Measurements from ENCODE around the gene MED13L.
A peak's percentile ranks its signal among the peaks of the same experiment; 100 is the strongest.
"Not testable (repeated sequence)": the region's sequence is repeated elsewhere in the genome, so short reads cannot be mapped to it uniquely, and the experiment has no call there.

The MED13L gene

DNA sequence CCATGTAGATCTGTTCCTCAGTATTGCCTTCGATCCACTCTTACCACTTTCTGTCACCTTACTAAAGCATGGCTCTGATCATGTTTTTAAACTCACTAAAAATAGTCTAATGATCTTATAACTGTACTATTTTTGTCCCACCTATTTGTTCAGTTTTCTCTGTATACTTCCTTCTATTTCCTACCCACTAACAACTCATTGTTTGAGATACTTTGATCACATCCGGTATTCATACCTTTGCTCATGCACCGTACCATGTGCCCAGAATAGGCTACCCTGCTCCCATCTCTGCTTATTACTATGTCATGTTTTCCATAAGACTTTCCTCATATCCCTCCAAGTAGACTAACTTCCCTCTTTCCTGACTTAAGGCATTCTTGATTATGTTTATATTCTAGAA, 128.6 kb downstream of the MED13L start:
- DNase-seq = no peak

DNA sequence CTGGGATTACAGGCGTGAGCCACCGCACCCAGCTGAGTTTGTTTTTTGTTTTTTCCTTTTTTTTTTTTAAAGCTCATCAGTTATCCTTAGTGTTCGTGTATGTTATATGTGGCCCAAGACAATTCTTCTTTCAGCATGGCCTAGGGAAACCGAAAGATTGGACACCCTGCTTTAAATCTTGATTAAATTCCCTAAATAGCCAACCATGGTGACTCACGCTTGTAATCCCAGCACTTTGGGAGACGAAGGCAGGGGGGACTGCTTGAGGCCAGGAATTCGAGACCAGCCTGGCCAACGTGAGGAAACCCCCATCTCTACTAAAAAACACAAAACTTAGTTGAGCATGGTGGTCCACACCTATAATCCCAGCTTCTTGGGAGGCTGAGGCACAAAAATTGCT, 131.1 kb downstream of the MED13L start:
- DNase-seq = no peak

DNA sequence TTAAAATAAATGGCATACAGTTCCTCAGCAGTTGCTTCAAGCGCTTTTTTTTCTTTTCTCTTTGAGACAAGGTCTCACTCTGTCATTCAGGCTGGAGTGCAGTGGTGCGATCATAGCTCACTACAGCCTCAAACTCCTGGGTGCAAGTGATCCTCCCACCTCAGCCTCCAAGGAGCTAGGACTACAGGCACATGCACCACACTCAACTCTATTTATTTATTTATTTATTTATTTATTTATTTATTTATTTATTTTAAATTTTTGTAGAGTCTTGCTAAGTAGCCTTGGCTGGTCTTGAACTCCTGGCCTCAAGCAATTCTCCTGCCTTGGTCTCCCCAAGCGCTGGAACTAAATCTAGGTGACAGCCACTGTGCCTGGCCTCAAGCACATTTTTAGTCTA, 132.0 kb downstream of the MED13L start:
- DNase-seq = no peak

DNA sequence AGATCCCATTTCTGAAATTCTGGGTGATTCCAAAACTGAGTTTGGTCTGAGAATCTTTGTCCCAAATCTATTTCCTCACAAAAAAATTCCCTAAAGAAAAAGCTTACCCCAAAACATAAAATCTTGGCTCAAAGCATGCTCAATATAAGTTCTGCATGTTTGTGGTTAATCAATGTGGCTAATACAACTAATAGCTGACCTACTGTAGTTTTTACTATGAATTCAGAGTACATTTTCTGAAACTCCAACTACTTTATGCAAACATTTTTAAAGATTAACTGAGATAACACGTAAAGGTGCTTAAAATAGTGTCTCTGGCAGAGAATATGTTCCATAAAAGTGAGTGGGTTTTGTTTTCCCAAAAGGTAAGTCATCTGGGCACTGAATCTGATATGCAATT, 133.1 kb downstream of the MED13L start:
- no peak for DNase-seq

DNA sequence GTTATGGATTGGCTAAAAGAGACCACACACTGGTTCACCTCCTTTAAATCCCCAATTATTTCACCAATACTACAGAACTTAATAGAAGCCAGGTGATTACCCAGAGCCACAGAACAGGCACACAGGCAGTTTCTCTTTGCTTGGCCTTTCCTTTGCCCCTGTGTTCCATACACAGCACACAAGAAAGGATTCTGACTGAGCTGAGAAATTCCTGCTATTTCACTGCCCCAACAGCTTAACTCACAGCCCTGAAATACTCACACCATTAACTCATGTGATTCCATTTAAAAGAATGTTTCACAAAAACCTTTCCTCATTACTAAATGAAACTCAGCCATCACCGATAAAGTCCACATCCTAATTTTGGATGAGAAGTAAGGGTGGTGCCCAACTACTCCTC, 133.6 kb downstream of the MED13L start:
- DNase-seq = peak; percentile 43 to 66

DNA sequence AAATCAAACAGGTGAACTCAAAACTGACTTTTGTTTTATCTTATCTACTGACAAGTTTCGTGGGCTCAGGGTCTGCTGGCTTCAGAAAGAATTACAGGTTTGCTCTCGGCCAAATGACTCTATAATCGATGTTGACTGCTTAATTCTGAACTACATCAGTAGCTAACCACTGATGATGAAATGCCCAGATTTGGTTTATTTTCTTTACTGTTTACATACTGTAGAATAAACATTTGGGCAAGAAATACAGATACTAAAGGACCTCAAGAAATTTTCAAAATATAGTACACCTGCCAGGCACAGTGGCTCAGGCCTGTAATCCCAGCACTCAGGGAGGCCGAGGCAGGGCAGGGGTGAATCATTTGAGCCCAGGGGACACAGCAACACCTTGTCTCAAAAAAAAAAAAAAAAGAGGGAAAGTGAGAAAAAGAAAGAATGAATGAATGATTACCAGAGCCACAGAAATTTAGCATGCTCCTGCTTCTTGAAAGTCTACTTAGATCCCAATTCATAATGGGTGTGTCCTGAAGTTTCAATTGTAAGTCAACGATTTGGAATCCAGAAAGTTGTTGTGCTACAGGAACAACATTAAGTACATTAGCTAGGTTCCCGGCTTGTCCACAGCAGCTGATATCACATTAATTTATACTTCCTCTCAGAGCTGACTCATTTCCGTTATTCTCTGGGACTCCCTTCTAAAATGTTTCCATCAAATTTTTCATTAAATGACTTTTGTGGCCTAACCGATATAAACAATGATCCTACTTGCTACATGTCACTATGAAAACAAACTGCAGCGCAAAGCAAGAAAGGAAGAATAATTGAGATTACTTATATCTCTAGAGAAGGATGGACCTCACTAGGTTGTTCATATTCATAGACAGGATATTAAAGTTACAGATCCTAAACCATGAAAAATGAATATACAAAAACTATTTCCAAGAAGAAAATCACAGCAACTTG, 134.3 kb downstream of the MED13L start:
- peak; percentile 47 to 57 for DNase-seq

DNA sequence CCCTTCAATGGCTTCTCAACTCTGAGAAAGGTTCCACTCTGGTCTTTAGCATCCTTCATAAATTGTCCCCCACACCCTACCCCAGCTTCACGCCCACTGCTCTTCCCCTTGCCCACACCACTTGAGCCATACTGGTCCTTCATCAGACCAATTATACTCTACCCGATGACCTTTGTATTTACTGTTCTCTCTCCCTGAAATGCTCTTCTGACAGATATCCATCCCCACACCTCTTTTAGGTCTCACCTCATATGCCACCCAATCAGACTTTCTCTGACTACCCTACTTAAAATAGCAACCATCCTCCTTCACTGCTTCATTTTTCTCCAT, 135.7 kb downstream of the MED13L start:
- no peak for DNase-seq

DNA sequence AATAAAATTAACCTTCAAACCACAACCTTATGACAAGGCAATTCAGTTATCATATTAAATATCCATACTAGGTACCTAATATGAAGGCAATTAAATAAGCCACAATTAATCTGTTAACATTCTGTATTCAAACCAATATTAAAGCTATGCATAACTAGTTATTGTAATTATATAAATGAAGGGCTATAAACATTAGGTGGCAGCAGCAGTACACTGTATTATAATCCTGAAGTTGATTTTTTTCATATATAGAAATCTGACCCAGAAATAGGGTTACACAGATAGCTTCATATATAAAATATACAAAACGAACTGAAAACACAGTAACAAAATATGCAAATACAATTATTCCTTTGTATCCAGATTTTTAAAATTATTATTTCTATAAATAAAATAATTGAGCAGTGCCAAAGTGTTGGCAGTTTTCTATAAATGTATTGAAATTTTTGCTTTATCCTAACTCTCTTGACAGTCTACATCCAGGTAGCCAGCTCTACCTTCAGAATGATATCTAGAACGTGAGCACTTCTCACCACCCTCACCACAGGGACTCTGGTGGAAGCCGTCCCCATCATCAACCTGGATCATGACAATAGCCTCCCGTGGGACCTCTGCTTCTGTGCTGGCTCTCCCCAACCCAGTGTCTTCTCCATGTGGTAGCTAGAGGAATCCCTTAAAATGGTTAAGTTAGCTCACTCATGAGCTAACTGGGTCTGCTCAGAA, 136.2 kb downstream of the MED13L start:
- DNase-seq = peak in 1 of 2 donors; percentile 39

DNA sequence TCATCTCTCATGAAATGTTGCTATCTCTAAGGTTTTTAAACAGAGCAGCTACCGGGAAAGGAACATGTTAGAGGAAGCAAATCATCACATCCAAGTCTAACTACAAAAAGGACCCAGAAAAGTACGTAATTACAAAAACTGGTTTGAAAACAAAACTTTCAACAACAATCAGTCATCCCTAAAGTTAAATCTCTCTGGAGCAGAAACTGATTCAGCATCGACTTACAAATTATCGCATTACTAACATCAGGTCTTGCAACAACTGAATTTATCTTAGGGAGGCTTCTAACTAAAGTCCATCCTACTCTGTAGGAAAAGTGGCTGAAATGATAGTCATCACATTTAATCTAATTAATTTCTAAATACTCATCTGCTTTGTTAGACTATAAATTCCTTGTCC, 137.0 kb downstream of the MED13L start:
- peak; percentile 34 to 70 for DNase-seq

DNA sequence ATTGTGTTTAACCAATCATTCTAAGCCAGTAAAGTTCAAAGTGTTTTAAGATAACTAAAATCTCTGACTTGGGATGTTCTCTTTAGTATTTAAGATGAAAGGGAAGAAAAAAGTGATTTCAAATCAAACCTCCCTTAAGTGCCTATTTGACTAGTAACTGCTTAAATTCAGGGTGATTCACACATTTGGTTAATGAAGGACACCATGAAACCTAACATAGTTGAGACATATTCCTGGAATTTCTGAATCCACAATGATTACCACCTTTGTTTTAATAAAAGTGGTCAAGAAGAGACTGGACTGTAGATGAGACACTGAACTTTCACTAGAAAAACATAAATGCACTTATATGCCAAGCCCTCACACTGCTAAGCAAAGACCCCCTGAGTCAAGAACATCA, 138.7 kb downstream of the MED13L start:
- DNase-seq = no peak

DNA sequence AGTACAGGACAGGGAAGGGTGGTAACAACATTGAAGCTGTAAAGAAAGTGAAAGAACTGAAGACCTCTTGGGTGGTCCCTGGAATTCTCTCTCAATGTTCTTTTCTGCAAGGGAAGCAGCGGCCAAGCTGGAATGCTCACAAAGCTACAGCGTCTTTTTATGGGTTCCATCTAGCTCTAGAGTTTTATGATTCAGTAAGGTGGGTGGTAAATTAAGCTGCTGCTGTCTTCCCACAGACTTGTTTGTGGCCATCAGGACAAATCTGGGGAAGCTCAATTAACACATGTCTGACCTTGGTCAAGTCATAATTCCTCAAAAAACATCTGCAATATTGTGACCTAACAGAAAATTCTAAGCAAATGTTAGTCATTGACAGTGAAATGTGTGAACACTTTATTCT, 139.1 kb downstream of the MED13L start:
- peak; percentile 40 to 72 for DNase-seq

DNA sequence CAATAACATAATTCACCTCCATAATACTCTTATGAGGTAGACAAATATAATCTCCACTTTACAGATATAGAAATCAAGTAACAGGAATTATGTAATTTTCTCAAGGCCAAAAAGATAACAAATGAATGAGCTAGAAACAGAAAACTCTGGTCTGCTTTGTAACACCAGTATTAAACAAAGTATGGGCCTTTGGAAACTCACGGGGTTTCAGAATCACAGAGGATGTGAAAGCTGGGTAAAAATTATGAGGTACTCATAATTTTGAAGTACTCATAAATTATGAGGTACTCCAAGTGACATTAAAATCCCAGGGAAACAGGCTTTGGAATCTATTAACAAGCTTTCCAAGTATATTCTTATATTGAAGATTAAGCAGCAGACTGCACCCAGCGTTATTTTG, 140.2 kb downstream of the MED13L start:
- no peak for DNase-seq

DNA sequence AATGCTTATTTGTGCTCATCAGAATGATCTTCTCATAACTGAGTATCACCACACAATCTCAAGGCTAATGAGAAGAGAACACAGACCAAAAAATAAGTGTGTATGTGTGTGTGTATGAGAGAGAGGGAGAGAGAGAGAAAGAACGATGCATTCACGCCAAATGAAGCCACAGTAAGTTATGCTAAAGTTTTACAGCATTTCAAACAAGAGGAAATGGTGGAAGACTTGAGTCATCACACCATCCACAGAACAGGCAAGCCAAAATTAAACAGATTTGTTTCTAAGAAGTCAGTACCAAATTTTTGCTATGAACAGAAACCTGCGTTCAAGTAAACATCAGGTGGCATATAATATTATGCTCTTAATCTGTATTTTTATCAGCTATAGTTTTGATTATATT, 141.2 kb downstream of the MED13L start:
- DNase-seq = no peak

DNA sequence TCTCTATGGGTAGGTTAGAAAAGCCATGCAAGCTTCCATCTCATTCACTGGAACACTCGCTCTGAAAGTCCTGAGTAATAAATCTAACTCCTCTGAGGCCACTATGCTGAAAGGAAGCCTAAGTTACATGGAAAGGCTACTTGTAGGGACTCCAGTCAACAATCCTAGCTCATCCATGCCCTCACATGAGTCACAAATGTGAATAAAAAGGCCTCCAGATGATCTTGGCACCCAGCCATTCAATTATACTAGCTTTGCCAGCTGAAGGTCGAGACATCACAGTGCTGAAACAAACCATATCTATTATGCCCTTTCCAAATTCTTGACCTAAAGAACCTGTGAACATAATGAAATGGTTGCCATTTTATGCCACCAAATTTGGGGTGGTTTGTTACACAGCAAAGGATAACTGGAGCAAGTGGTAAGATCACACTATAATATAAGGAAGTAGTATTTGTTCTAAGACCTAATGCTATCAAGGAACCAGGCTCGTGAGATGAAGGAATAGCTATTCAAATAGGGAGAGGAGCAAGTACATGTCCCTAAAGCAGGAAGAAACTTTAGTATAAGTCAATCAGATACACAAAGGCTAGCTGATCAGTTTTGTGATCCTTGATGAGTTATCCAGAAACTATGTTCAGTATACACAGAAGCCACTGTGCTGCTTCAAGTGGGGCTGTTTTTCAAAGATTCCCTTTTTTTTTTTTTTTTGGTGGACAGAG, 142.1 kb downstream of the MED13L start:
- DNase-seq = no peak

DNA sequence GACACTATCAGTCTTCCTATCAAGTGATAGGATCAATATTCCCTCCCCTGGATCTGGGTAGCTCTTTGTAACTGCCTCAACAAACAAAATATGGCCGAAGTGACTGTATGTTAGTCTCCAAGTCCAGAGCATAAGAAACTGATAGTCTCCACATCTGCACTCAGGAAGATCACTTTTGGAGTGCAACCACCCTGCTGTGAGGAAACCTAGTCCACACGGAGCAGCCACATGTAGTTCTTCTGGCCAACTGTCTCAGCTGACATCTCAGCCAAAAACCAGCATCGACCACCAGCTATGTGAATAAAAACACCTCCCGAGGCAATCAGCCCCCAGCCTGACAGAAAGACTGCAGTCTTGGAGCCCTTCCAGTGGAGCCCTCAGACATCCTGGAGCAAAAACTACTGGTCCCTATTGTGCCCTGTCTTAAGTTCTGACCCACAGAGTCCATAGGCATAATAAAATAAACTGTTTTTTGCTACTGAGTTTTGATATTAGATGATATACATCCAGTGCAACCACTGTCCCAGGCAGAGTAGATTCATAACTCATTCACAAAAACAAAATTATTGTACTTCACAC, 143.8 kb downstream of the MED13L start:
- DNase-seq = no peak

DNA sequence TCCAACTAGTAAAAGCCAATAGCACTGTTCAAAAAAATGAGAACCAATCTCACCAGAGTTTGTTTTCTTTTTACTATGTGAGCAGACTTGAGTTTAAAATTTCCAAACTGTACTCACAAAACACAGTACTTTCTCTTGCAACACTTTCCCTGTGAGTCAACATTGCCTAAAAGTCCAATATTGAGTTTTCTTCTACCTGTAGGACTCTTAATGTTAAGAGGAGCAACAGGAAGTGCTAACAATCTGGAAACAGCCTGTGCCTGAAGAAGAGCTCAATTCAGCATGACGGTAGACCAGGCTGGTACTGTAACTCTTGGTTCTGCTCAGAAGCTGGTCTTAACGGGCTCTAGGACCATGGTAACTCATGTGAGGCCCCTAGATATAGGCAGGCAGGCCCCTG, 144.3 kb downstream of the MED13L start:
- peak; percentile 75 to 78 for DNase-seq

DNA sequence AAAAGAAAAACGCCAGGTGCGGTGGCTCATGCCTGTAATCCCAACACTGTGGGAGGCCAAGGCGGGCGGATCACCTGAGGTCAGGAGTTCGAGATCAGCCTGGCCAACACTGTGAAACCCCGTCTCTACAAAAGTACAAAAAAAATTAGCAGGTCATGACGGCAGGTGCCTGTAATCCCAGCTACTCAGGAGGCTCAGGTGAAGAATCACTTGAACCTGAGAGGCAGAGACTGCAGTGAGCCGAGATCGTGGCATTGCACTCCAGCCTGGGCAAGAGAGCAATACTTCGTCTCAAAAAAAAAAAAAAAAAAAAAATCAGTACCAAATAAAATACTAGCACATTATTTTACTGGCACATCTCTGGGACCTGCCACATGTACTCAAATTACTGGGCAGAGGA, 145.5 kb downstream of the MED13L start:
- not testable (repeated sequence) for DNase-seq

DNA sequence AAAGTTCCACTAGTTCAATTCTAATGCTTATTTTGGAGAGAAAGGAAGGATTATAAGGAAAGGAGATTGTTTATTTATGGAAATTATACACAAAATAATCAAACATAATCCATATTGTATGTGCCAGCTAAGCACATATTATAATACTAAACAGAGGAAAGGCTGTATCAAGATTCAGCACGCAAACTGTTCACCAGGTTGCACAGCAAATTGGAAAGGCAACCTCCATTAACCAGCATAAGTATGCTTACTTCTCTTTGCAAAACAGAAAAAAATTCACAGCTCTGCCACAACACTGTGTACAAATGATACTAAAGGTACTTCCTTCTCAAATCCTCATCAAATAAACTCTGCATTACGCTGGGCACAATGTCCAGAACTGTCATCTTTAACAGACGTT, 146.3 kb downstream of the MED13L start:
- DNase-seq = no peak

DNA sequence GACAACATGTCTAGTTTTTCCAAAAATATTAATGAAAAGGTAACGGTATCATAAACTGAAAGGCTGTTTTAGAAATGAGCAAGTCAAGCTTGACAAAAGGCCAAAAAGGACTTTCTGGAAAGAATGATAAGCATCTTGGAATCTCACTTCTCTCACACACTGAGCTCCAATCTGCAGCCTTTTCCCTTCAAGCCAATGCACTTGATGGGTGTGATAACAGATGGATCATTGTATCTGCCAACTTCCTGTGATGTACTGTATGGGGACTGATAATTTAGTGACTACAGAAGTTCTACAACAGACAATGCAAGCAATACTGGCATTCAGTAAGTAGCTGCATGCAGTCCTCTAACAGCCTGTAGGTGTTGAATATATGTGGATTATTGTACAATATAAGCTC, 147.1 kb downstream of the MED13L start:
- no peak for DNase-seq

DNA sequence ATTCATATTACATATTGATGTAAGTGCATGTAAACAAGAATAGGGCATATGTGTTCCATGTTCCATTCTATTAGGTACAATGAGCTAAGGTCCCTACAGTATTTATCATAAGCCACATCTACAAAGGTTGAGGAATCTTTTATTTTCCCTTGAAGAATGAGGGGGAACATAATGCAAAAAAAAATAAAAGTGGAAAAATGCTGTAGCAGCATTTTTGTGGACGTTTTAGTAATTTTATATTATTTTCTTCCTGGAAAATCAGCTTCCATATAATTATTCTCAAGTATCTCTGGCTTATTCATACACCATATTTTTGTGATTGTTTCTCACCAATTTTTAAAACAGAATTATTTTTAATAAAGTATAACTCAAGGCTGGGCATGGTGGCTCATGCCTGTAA, 148.7 kb downstream of the MED13L start:
- DNase-seq = no peak

DNA sequence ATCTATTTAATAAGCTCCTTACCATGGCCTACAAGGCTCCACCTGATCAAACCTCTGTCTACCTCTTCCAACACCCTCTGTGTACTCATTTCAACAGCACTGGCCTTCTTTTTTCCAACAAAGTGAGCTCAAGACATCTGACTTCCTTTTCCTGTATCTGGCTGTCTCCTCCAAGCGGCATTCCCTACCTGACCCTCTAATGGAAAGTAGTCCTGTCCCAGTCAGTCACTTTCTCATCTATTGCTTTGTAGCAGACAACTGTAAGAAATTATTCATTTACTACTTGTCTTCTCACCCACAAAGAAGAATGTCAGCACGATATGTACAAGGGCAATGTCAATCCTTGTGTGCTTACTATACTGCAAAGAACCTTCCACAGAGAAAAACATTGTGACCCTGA, 149.6 kb downstream of the MED13L start:
- no peak for DNase-seq

DNA sequence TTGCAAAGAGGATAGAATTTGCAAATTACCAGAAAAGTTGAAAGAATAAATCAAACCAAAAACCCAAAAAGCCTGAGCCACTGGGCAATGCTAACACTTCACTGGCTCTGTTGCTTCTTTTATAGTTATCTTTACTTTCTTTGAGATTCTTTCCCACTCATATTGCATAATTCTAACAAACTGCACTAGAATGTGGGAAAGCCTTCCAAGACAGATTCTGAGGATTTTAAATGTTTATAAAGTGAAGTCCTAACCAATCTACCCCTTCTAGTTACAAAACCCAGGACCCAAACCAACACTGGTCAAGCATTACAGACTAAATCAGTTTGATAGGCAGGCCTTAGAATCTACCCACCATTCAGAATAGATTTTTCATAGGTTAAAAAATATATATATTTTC, 150.9 kb downstream of the MED13L start:
- no peak for DNase-seq

DNA sequence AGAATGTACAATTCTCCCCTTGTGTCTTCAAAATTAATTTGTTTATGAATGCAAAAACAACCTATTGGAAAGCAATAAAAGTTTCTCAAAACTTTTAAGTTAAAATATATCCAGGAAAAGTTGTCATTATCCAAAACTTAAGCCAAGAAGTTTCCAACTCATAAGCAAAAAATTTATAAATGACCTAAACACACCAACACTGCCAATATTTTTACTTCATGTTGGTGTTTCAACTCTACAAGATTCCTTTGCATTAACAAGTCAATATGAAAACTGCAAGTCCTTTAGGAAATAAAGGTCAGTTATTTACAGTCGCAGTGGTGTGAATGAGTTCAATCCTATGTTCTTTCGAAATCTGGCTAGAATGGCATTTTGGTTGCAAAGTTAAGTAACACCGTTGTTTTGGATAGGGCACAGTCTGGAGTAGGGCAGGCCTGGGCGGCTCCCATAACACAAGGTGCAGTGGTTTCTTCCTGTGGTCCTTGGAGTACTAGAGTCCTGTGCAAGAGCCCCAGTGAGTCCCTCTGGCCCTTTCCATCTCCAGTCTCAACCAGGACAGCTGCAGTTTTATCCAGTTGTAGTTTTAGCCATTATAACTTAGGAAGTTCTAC, 151.4 kb downstream of the MED13L start:
- no peak for DNase-seq

All from inflammatory macrophage treated with lipopolysaccharide for 1 hour (primary cell).